ENCODE measurements around the gene MTARC1.
A peak's percentile ranks its signal among the peaks of the same experiment; 100 is the strongest.

The MTARC1 gene

DNA sequence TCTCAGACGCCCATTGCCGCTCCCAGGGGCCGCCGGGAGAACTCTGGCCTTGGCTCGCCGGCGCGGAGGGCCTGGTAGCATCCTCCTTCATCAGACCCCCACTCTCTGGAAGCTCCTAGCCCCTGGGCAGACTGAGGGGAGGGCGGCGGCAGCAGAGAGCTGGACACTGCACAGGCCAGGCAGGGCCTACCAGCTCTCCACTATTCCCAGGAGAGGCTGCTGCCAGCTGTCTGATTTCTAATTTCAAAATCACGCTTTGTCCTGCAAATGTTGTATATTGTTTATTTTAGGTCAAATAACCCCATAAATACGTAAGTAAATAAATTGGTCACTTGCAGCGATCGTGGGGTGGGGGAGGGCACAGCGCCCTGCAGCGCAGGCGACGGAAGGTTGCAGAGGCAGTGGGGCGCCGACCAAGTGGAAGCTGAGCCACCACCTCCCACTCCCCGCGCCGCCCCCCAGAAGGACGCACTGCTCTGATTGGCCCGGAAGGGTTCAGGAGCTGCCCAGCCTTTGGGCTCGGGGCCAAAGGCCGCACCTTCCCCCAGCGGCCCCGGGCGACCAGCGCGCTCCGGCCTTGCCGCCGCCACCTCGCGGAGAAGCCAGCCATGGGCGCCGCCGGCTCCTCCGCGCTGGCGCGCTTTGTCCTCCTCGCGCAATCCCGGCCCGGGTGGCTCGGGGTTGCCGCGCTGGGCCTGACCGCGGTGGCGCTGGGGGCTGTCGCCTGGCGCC lies at the start of gene MTARC1:
TSS of gene MTARC1 (plus strand) at position 577 of the 732 bp plus-strand sequence. CDS start at position 609, 32 bp downstream.
- DNase-seq (ENCODE audit: low spot score in 2 of 2): peak in 1 of 2 donors; percentile 42
- Mint-ChIP-seq H3K36me3 (peaks cover 11% of the 10 kb centered on the region), H3K9me3 (no peaks in the 10 kb centered on the region), H3K4me3 (peak within 1 kb of the TSS; percentile 73), H3K27me3 (peaks cover 5% of the 10 kb centered on the region), H3K4me1 (peaks cover 3% of the 10 kb centered on the region), H3K27ac (no peak within 1 kb of the TSS)
- peak; percentile 70 for ATAC-seq (ENCODE audit: low read depth)

DNA sequence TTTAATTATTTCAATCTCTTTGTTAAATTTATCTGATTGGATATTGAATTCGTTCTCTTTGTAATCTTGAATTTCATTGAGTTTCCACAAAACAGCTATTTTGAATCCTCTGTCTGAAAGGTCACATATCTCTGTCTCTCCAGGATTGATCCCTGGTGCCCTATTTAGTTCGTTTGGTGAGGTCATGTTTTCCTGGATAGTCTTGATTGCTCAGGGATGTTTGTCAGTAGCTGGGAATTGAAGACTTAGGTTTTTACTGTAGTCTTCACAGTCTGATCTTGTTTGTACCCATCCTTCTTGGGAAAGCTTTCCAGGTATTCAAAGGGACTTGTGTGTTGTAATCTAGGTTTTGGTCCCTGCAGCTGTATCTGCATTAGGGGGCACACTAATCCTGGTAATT lies 45.4 kb upstream of the MTARC1 start:
- Mint-ChIP-seq H3K9me3 (no peaks in the 10 kb centered on the region), H3K27ac (no peak overlapping the region), H3K4me1 (peaks cover 8% of the 10 kb centered on the region), H3K4me3 (no peak overlapping the region), H3K36me3 (no peaks in the 10 kb centered on the region), H3K27me3 (peaks cover 4% of the 10 kb centered on the region)
- no peak for ATAC-seq (ENCODE audit: low read depth)
- no peak for DNase-seq (ENCODE audit: low spot score in 2 of 2)

DNA sequence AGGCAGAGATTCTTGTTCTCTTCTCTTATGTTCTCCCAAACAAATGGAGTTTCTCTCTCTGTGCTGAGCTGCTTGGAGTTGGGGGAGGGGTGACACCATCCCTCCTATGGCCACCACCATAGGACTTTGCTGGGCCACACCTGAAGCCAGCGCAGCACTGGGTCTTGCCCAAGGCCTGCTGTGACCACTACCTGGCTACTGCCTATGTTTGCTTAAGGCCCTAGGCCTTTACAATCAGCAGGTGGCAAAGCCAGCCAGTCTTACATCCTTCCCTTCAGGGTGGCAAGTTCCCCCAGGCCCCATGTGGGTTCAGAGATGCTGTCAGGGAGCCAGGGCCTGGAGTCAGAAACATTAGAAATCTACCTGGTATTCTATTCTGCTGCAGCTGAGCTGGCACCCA lies 44.9 kb upstream of the MTARC1 start:
- H3K9me3 Mint-ChIP-seq: no peaks in the 10 kb centered on the region

DNA sequence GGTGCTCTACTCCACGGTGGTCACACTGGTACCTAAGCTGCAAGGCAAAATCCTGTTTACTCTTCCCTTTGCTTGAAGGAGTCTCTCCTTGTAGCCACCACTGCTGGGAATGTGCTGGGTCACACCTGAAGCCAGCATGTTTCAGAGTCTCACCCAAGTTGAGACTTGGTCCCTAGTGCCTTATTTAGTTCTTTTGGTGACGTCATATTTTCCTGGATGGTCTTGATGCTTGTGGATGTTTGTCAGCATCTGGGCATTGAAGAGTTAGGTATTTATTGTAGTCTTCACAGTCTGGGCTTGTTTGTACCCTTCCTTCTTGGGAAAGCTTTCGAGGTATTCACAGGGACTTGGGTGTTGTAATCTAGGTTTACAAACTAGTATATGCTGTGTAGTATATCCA lies 44.2 kb upstream of the MTARC1 start:
- Mint-ChIP-seq H3K9me3 (no peaks in the 10 kb centered on the region), H3K27me3 (peaks cover 8% of the 10 kb centered on the region)
- ATAC-seq (ENCODE audit: low read depth): no peak

More for the DNA sequence above, 44.9 kb upstream of the MTARC1 start:
- H3K36me3 Mint-ChIP-seq: no peaks in the 10 kb centered on the region
- ATAC-seq (ENCODE audit: low read depth) (no peak), DNase-seq (ENCODE audit: low spot score in 2 of 2) (no peak)
- H3K4me3 Mint-ChIP-seq: no peak overlapping the region
- peaks cover 6% of the 10 kb centered on the region for H3K4me1 Mint-ChIP-seq
- no peak overlapping the region for H3K27ac Mint-ChIP-seq
- peaks cover 6% of the 10 kb centered on the region for H3K27me3 Mint-ChIP-seq

GRCh38 chr1:220746851-220747250 lies 39.9 kb upstream of the MTARC1 start:
- ATAC-seq (ENCODE audit: low read depth) (no peak), DNase-seq (ENCODE audit: low spot score in 2 of 2) (no peak)
- peaks cover 8% of the 10 kb centered on the region for H3K27me3 Mint-ChIP-seq
- H3K36me3 Mint-ChIP-seq: no peaks in the 10 kb centered on the region
- H3K27ac Mint-ChIP-seq: no peak overlapping the region
- H3K4me1 Mint-ChIP-seq: peaks cover 12% of the 10 kb centered on the region
- H3K9me3 Mint-ChIP-seq: no peaks in the 10 kb centered on the region
- no peak overlapping the region for H3K4me3 Mint-ChIP-seq

More for the DNA sequence above, 44.2 kb upstream of the MTARC1 start:
- Mint-ChIP-seq H3K27ac (no peak overlapping the region), H3K36me3 (no peaks in the 10 kb centered on the region), H3K4me3 (no peak overlapping the region), H3K4me1 (peaks cover 3% of the 10 kb centered on the region)
- DNase-seq (ENCODE audit: low spot score in 2 of 2): no peak

- Mint-ChIP-seq H3K27me3 (peaks cover 8% of the 10 kb centered on the region), H3K36me3 (no peaks in the 10 kb centered on the region), H3K27ac (peak overlapping the region; percentile 52), H3K4me1 (peaks cover 12% of the 10 kb centered on the region), H3K4me3 (peak overlapping the region; percentile 82), H3K9me3 (no peaks in the 10 kb centered on the region)
- no peak for DNase-seq (ENCODE audit: low spot score in 2 of 2)
- no peak for ATAC-seq (ENCODE audit: low read depth)
Observed at GRCh38 chr1:220747437-220748088, 39.1 kb upstream of the MTARC1 start.

GRCh38 chr1:220748089-220748934 lies 38.4 kb upstream of the MTARC1 start, which contains the start of gene MTARC2:
MTARC2 (plus strand) TSS chr1:220748322; CDS start chr1:220748532, 210 bp downstream.
- H3K27ac Mint-ChIP-seq: peak within 1 kb of the TSS; percentile 52
- H3K4me1 Mint-ChIP-seq: peaks cover 12% of the 10 kb centered on the region
- DNase-seq (ENCODE audit: low spot score in 2 of 2) (peak in 1 of 2 donors; percentile 35), ATAC-seq (ENCODE audit: low read depth) (peak; percentile 84)
- H3K4me3 Mint-ChIP-seq: peak within 1 kb of the TSS; percentile 82
- H3K9me3 Mint-ChIP-seq: no peaks in the 10 kb centered on the region
- no peaks in the 10 kb centered on the region for H3K36me3 Mint-ChIP-seq
- peaks cover 8% of the 10 kb centered on the region for H3K27me3 Mint-ChIP-seq

DNA sequence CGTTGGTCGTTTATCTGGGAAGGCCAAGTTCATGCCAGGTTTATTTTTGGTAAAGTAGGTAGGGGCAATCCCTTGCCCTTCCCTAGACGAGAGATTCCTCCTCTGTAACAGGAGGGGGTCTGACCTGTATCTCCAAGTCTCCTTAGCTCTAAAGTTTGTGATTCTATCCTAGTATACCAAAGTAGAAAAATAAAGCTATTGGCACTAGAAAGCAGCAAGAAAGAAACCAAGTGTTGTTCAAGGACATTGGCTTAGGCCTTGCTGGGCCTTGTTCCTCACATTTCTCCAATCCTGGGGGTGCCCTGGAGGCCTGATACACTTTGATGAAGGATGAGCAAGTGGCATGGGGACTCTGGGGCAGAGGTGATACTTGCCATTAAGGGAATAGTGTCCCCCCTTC lies 37.8 kb upstream of the MTARC1 start:
- Mint-ChIP-seq H3K27ac (peak overlapping the region; percentile 52), H3K4me3 (peak overlapping the region; percentile 82), H3K9me3 (no peaks in the 10 kb centered on the region), H3K4me1 (peaks cover 12% of the 10 kb centered on the region), H3K36me3 (no peaks in the 10 kb centered on the region), H3K27me3 (peaks cover 8% of the 10 kb centered on the region)
- ATAC-seq (ENCODE audit: low read depth): no peak
- DNase-seq (ENCODE audit: low spot score in 2 of 2): no peak

DNA sequence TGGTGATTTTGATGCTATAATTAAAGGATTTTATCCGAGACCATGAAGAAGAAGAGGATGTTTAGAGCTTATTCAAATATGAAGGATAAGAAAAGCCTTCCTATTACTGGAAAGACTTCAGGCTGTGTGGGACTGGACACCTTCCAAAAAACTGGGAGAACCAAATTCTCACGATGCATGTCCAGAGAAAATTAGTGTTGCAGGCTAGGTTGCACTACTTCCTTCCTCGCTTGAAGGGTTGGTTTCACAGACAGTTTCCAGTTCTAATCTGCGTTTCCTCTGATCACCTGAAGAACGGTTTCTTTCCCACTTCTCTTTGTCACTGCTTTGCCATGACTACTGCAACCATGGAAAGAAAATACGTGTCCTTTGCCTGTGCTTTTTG lies 36.6 kb upstream of the MTARC1 start:
- ATAC-seq (ENCODE audit: low read depth) (no peak), DNase-seq (ENCODE audit: low spot score in 2 of 2) (no peak)
- H3K36me3 Mint-ChIP-seq: peaks cover 3% of the 10 kb centered on the region
- peaks cover 9% of the 10 kb centered on the region for H3K27me3 Mint-ChIP-seq
- no peak overlapping the region for H3K27ac Mint-ChIP-seq
- H3K4me3 Mint-ChIP-seq: peak overlapping the region; percentile 47
- no peaks in the 10 kb centered on the region for H3K9me3 Mint-ChIP-seq
- H3K4me1 Mint-ChIP-seq: peaks cover 12% of the 10 kb centered on the region

DNA sequence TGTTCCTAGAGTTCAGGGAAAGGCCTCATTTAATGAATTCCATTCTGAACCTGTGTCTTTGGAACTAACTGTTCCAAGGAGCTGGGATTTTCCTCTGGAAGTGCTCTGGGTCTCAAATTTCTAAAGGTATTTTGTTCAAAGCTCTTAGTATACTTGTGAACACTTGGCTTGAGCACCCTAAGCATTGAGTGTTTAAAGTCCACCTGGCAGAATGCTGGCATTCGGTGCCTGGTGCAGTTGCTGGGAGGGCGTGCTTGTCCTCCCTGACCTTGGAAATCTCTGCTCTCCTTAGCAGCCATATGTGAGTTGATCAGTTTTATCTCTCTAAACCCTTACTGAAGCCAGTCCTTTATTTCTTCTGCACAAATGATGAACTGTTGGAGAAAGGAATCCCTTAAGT lies 35.6 kb upstream of the MTARC1 start:
- H3K9me3 Mint-ChIP-seq: no peaks in the 10 kb centered on the region
- peaks cover 7% of the 10 kb centered on the region for H3K27me3 Mint-ChIP-seq
- H3K4me1 Mint-ChIP-seq: peaks cover 12% of the 10 kb centered on the region
- no peak overlapping the region for H3K4me3 Mint-ChIP-seq
- H3K27ac Mint-ChIP-seq: no peak overlapping the region
- DNase-seq (ENCODE audit: low spot score in 2 of 2) (no peak), ATAC-seq (ENCODE audit: low read depth) (no peak)
- peaks cover 5% of the 10 kb centered on the region for H3K36me3 Mint-ChIP-seq

DNA sequence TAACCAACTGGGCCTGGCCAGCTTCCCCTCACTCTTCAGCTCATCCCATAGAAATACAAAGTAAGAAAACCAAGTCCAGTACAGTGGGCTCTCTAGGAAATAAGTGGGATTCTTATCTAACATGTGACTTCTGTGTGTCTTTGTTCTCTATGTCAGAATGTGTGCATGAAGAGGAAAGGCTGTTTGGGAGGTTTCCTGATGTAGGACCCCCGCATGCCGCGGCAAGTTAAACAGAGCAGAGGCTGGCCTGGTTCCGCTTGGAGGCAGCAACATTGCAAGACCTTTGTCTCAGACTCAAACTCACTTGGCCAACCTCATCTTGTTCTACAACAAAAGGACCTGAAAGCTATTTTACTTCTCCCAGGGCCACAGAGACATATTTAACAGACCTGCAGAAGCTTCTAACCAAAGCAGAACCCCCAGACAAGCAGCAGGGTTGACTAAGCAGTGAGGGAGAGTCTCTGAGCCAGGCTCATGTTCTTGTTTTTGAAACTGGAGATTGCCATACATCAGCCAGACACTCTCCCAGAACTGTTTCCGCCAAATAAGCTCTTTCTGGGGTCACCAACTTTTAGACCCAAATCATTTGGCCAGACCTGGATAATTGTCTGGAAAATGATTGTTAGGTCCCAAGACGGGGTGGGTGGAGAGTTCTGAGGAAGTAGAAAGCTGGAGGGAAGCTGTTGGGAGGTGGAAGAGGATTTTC lies 32.3 kb upstream of the MTARC1 start:
- peaks cover 5% of the 10 kb centered on the region for H3K36me3 Mint-ChIP-seq
- H3K4me1 Mint-ChIP-seq: peaks cover 3% of the 10 kb centered on the region

DNA sequence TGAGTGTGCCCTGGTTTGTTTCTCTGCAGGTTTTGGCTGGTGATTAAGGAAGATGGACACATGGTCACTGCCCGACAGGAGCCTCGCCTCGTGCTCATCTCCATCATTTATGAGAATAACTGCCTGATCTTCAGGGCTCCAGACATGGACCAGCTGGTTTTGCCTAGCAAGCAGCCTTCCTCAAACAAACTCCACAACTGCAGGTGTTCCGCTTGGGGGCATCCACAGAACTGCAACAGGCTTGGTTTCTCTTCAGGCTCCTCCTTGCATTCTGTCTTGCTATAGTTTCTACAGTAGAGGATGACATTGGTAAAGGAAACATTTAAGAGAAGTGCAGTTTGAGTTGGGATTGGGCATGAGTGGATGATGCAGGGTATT lies 31.8 kb upstream of the MTARC1 start:
- no peak for ATAC-seq (ENCODE audit: low read depth)
- Mint-ChIP-seq H3K27ac (no peak overlapping the region), H3K36me3 (peaks cover 5% of the 10 kb centered on the region), H3K4me3 (no peak overlapping the region), H3K27me3 (peaks cover 1% of the 10 kb centered on the region), H3K9me3 (no peaks in the 10 kb centered on the region), H3K4me1 (peaks cover 3% of the 10 kb centered on the region)
- no peak for DNase-seq (ENCODE audit: low spot score in 2 of 2)

More for the DNA sequence above, 32.3 kb upstream of the MTARC1 start:
- no peaks in the 10 kb centered on the region for H3K9me3 Mint-ChIP-seq
- no peak for DNase-seq (ENCODE audit: low spot score in 2 of 2)
- ATAC-seq (ENCODE audit: low read depth): no peak
- H3K27me3 Mint-ChIP-seq: peaks cover 1% of the 10 kb centered on the region
- H3K4me3 Mint-ChIP-seq: no peak overlapping the region
- H3K27ac Mint-ChIP-seq: no peak overlapping the region

DNA sequence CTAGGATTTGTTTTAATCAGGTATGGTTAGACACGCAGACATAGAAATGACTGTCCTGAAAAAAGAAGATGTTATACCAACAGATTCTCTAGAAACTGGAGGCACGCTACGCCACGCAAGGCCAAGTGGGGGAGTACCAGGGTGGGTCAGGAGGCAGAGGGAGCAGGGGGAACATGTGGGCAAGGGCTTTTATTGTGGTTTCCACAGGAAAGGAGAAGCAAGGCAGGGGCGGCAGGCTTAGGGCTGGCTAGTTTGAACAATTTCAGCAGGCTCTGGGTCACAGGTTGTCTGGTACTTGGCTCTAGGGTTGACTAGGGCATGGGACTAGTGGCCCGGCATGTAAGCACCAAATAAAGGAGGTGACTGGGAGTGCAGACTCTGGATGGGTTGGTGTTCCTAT lies 31.4 kb upstream of the MTARC1 start:
- H3K4me1 Mint-ChIP-seq: peaks cover 3% of the 10 kb centered on the region
- peaks cover 1% of the 10 kb centered on the region for H3K27me3 Mint-ChIP-seq
- DNase-seq (ENCODE audit: low spot score in 2 of 2): no peak
- H3K27ac Mint-ChIP-seq: no peak overlapping the region
- no peak overlapping the region for H3K4me3 Mint-ChIP-seq
- H3K9me3 Mint-ChIP-seq: no peaks in the 10 kb centered on the region
- peaks cover 5% of the 10 kb centered on the region for H3K36me3 Mint-ChIP-seq
- ATAC-seq (ENCODE audit: low read depth): no peak
